Left forelimb (tissue), 1 donor: Measurements from ENCODE around the gene PLD1.

Experiments
- DNase-seq: peaks from one replicate; pipeline ENCODE4 v3.0.0-alpha.2; 2018; ENCODE audit warnings: low spot score

The PLD1 gene

DNA sequence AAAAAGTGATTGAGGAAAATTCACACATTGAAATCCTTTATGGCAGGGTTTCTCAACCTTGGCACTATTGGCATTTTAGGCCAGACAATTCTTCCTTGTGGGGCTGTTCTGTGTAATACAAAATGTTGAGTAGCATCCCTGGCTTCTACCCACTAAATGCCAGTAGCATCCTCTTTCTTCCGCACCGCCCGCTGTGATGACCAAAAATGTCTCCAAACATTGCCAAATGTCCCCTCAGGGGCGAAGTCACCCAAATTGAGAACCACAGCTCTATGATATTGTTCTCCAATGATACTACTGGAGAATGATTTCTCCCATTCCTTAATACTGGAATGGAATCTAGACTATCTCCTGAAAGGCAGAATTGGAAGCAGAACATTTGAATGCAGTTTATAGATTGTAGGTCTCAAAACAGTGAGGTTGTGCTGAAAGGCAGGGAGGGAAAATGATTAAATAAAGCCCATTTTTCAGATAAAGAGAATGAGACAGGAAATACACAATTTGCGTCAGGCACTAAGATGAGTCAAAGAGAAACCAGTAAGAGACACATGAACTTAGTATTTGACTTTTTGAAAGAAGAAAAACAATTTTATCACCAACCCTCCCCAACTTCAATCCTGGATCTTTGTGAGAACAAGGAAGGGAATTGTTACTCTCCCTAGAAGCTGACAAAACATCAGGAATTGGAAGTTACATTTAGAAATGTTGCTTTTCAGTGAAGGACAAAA lies 248.5 kb downstream of the PLD1 start:
- DNase-seq: no peak

DNA sequence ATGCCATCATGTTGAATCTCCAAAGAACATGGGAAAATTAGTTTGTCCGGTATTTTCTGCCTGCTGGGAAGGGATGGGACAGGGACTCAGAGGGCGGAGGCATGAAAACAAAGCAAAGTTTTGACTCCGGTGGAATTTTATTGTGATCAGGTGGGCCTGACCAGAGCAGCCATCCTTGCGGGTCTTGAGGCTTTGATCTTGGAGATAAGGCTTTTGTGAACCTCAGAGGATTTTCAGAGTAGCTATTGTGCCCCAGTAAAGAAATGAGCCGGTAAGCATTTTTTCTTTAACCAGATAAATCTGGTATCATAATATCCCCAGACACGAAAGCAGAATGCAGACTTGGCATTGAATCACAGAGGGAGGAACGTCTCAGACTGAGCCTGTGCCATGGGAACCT lies 250.7 kb downstream of the PLD1 start:
- DNase-seq: no peak

DNA sequence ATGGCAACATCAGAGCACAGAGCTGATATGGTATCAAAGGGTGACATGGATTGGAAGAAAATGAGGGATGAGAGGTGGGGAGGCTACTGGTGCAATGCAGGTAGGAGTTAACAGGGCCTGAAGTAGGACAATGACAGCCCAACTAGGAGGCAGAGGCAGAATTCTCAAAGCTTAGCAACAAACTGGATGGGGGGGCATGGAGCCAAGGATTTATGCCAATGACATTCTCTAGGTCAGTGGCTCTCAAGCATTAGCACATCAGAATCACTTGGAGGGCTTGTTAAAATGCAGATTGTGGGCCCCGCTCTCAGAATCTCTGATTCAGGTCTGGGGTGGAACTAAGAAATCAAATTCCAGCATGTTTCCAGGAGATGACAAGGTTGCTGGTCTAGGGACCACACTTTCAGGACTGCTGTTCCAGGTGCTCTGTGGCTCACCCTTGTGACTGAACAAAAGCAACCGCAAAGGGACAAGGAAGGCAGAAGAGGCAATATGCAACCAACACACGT lies 252.0 kb downstream of the PLD1 start:
- DNase-seq: no peak

DNA sequence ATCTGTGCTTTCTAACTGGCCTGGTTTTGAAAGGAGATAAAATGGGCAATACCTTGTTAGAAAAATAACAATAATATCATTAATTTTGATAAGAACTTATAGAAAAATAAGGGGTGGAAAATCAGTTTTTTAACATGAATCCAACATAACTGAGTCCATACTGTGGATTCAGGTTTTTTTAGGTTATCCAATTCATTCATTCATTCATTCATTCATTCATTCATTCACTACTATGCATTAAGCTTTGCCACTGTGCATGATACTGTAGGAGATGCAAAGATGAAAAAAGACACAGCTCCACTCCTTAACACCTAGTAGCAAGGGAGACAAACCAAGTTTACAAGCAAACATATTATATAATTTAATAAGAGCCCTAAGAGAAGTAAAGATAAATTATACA lies 253.1 kb downstream of the PLD1 start:
- no peak for DNase-seq

DNA sequence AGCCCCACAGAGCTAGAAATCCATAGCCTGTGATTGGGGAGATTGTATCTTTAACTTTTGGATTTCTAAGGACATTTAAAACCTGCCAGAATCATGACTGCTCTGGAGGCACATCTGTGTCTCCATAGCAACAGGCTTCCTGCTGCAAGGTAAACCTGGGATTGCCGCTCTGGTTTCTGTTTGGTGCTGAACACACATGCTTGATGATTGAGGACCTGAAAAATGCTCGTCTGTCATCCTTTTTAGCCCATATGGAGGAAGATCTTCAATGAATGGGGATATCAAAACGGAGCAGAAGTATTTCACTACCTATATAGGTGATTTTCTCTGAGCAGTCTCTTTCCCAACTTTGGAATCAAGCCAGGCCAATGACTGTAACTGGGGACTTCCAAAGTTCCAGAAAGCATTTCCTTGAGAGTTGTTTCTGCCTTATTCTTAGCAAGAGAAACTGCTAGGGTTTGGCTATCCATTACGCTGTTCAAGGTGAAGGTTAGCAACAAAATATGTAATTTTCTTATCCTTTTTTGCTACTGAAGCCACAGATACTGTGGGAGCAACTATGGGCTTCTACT lies 253.6 kb downstream of the PLD1 start:
- no peak for DNase-seq

DNA sequence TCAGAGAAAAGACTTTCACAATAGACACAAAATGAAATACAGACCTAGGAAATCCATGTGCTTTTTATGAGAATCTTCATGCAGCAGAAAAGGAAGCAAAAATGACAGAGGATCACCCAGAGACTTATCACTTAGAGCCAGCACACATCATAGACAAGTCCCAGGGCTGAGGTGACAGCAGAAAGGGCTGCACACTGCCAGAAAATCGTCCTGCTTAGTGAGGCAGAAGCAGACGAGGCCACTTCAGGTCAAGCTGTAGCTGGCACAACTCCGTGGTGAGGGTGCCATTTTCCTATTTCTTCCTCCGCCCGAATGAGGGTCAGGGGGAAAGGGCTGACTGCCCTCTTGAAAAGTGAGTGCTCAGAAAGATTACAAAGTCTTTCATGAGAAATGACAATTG lies 254.1 kb downstream of the PLD1 start:
- no peak for DNase-seq

DNA sequence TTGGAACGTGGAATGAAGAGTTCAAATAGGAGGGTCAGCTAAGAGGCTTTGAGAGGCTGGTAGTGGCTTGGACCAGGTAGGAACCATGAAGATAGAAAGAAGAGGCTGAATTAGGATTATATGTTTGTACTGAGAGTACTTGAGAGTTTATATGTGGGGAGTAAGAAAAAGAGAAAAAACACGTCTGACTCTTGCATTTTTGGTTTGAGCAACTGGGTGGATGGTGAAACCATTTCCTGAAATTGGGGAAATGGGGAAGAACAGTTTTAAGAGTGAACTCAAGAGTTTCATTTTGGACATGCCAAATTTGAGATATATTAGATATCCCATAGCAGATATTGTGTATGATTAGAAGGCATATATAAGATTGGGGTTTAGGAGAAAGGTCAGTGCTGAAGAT lies 257.2 kb downstream of the PLD1 start:
- DNase-seq: no peak

DNA sequence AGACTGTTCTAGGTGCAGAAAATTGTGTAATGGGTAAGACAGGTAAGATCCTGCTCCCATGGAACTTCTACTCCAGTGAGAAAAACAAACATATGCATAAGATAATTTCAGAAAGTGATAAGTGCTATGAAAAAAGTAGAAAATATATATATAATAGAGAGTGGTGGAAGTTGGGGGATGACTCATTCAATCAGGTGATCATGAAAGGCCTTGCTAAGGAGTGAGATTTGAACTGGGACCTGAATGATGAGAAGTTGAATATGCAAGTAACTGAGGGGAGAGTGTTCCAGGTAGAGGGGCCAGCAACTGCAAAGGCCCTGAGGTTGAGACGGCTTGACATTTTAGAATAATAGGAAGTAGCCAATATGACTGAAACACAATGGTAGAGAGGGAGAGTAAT lies 257.8 kb downstream of the PLD1 start:
- no peak for DNase-seq

DNA sequence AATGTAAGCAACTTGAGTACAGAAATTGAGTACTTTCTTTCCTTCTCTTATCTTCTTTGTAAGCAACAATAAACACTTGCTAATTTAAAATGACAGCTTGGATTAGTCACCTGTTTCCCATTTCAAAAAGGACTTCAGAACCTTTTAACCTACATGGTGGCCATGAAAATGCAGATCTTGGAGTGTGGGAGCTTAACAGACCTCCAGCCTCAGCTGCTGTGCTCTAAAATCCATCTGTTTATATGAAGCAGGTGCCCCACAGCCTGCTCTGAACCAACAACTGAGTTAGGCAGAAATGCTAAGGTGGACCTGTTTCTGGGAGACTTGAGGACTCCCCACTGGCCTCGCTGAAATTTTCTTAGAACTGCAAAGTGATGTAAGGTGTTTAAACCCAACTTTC lies 259.0 kb downstream of the PLD1 start:
- no peak for DNase-seq
